Upper lobe of left lung (tissue), 4 donors: ENCODE data around the gene ACSL3.

Experiments used
- CTCF ChIP-seq, 6 experiments: fragments of 450-650 bp in 4 of 6; fragments of 200-600 bp in 2 of 6; sonication (generic) in 2 of 6; IDR thresholded peaks; one replicate each; pipeline ENCODE4 v1.5.1; 2016 to 2019; ENCODE audit warnings: antibody characterized with exemption in 6 of 6
- POLR2A ChIP-seq, 4 donors: fragments of 450-650 bp; IDR thresholded peaks; one replicate each; pipeline ENCODE4 v1.5.1; 2016 to 2017; ENCODE audit warnings: antibody characterized with exemption in 4 of 4, mild to moderate bottlenecking in 2 of 4

GRCh38 chr2:222964376-222965031 is 103.7 kb downstream of the ACSL3 start:
- no peak for TF ChIP-seq CTCF (IDR thresholded peaks at IDR 0.05)
- TF ChIP-seq POLR2A (IDR thresholded peaks at IDR 0.05) = no peak
